Dedifferentiated amniotic fluid mesenchymal stem cell (primary cell): ENCODE measurements around the gene RNASEH2A.
"Not testable (repeated sequence)": the region's sequence is repeated elsewhere in the genome, so short reads cannot be mapped to it uniquely, and the experiment has no call there.

Source experiments
- DNase-seq: peaks from one replicate; pipeline ENCODE4 v3.0.0-alpha.2; 2016; ENCODE audit errors: extremely low spot score

Gene RNASEH2A

GRCh38 chr19:12833738-12834565 is 27.6 kb downstream of the RNASEH2A start:
- no peak for DNase-seq

DNA sequence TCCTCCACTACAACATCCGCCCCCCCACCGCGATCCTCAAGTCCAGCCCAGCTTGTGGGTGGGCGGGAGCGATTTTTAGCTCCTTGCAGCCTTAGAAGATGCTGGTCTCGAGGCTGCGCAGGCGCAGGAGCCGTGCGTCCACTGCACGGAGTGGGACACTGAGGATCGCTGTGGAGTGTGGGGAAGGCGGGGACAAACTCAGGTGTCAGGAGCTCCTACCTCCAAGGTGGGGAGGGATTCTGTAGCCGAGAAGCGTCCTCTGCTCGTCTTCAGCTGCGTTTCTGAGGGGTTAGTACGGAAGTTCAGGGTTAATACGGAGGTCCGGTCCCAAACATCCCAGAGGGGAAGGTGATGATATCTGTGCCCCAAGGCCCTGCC is 28.2 kb downstream of the RNASEH2A start, which contains the start of gene RTBDN:
Gene RTBDN (minus strand): TSS at position 14 of the 378 bp plus-strand sequence. CDS start 4,600 bp downstream, outside the sequence.
- DNase-seq, result no peak

DNA sequence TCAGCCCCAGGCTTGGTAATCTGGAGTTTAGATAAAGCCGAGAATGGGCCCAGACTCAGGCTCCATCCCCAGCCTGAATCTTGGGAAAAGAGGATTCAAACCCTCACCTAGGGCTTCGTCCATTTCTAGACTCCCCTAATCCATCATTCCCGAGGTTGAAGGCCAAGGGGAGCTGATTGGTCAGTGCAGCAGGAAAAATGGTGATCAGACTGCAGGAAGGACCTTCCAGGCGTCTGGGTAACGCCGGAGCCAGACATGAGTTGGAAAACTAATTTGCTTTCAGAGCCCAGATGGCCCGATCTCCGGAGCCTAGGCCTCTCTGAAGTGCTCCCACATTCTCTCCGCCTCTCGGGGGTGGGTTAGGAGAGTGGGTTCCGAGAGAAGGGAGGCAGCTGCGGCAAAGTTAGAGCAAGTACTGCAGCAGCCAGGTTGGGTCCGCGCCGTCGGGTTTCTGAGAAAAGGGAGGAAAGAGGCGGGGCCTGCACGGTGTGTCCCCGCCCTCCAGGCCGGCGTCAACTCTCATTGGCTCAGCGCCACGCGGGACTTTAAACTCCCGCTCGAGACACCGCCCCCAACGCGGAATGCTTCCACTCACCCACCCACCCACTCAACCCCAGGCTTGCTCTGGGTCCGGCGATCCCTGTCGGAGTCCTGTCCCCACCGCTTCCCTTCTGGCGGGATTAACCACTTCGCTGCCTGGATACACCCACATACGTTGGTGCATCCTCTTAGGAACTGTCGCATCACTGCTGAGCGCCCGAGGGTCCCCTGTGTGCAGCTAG is 28.8 kb downstream of the RNASEH2A start:
- DNase-seq, result no peak

GRCh38 chr19:12836529-12836863 is 30.1 kb downstream of the RNASEH2A start:
- DNase-seq, result no peak

GRCh38 chr19:12837225-12837624 is 30.8 kb downstream of the RNASEH2A start:
- DNase-seq, result no peak

GRCh38 chr19:12838182-12838885 is 31.9 kb downstream of the RNASEH2A start, which contains the start of gene MAST1:
Gene MAST1 (plus strand): TSS chr19:12838515. CDS start chr19:12838573, 58 bp downstream.
- DNase-seq, result no peak

DNA sequence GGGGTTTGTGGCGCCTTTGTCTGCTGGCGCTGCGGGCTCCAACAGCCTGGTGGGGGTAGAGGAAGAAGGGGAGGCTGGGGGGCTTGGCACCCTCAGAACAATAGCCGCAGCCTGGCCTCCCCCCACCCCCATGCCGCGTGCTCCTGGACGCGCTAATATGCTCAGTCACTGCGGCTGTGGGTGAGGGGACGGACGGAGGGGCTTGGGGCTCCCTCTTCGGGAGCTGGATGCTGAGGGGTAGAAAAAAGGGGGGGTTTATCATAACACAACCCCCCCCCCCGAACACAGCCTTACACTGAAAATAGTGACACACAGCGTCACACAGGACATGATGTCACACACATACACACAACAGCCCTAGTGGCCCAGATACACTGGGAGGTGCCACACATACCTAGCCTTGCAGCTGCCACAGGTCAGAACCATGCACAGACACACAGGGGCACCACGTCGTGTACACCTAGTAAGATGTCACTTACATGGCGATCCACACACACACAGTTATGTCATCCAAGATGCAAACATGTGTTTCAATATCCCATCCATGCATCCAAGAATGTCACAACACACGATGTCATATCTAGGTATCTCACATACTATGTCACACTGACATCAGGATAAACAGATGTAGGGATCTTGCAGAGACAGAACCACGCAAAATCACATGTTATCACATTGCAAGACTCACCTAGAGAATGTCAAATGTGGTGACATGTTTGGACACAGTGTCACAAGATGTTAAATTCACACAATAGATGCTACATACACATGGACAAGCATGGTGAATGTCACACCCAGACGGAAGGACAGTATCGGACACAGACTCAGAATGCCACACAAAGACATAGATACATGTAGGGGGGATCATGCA is 32.7 kb downstream of the RNASEH2A start:
- no peak for DNase-seq

GRCh38 chr19:12840091-12841079 is 34.0 kb downstream of the RNASEH2A start:
- DNase-seq, result no peak

DNA sequence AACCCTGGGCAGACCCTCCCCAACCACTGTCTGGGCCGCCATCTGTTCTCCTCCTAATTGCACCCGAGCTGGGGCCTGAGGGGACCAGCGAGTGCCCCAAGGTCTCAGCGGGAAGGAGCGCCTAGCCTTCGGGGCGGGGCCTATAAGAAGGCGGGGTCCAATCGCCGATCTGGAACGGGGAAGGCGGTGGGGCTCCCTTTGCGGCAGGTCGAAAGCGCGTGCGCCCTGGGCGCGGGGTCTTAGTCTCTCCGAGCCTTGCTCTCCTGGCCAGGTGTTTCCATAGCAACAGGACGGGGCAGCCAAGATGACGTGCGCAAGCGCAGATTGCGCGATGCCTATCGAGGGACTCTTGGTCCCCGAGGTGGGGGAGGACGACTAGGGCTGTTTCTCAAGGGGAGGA is 34.7 kb downstream of the RNASEH2A start:
- DNase-seq, result no peak

- no peak for DNase-seq
Measured at GRCh38 chr19:12842511-12842910, 36.1 kb downstream of the RNASEH2A start.

GRCh38 chr19:12843328-12843727 is 36.9 kb downstream of the RNASEH2A start:
- DNase-seq, result no peak

GRCh38 chr19:12843999-12844732 is 37.8 kb downstream of the RNASEH2A start:
- DNase-seq, result no peak

DNA sequence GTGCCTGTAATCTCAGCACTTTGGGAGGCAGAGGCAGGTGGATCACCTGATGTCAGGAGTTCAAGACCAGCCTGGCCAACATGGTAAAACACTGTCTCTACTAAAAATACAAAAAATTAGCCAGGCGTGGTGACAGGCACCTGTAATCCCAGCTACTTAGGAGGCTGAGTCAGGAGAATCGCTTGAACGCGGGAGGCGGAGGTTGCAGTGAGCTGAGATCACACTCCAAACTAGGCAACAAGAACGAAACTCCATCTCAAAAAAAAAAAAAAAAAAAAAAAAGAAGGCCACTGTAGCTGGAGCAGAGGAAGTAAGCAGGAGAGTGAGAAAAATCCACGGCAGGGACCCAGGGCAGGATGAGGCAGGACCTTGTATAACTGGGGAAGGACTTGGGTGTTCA is 40.2 kb downstream of the RNASEH2A start:
- not testable (repeated sequence) for DNase-seq

DNA sequence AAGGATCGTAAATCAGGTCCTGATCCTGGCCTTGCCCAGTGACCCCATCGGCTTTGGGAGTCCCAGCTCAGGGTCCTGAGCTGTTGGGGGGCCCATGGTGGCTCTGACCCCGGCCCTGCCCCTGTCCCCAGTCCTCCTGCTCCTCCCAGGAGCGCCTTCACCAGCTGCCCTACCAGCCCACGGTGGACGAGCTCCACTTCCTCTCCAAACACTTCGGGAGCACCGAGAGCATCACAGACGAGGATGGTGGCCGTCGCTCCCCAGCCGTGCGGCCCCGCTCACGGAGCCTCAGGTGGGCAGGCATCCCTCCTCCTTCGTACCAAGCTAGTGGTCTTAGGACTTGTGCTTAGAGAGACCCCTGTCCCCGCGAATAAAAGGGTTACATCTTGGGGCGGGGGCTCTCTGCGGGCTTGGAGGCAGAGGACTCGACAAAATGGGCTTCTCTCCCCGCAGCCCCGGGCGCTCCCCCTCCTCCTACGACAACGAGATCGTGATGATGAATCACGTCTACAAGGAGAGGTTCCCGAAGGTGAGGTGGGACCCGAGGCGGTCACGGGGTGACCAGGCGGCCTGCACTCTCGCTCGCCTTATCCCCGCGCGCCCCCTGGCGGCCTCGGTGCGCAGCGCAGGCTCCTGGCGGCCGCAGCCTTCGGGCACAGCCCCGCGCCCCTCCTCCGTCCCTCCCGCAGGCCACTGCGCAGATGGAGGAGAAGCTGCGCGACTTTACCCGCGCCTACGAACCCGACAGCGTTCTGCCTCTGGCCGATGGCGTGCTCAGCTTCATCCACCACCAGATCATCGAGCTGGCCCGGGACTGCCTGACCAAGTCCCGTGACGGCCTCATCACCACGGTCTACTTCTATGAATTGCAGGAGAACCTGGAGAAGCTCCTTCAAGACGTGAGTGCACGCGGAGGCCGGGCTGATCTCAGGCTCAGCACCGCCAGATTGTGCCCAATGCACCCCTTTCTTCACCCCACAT is 41.1 kb downstream of the RNASEH2A start:
- DNase-seq, result peak; percentile 38

GRCh38 chr19:12856653-12857052 is 50.3 kb downstream of the RNASEH2A start:
- no peak for DNase-seq

GRCh38 chr19:12858041-12858928 is 51.9 kb downstream of the RNASEH2A start:
- DNase-seq, result no peak

- no peak for DNase-seq
Measured at GRCh38 chr19:12859546-12859945, 53.2 kb downstream of the RNASEH2A start.
